ENCODE data around the gene SPO11.
A peak's percentile ranks its signal among the peaks of the same experiment; 100 is the strongest.

SPO11 gene

GRCh38 chr20:57375652-57376230 is 46.1 kb downstream of the SPO11 start:
- ATAC-seq, result no peak
- no peak for DNase-seq

GRCh38 chr20:57377350-57377749 is 47.7 kb downstream of the SPO11 start:
- DNase-seq (no peak), ATAC-seq (no peak)

GRCh38 chr20:57378107-57378506 is 48.5 kb downstream of the SPO11 start:
- no peak for DNase-seq
- ATAC-seq, result no peak

- ATAC-seq (no peak), DNase-seq (no peak)
Measured at GRCh38 chr20:57378646-57379262, 49.2 kb downstream of the SPO11 start.

GRCh38 chr20:57379263-57379647 is 49.7 kb downstream of the SPO11 start:
- ATAC-seq (no peak), DNase-seq (no peak)

- ATAC-seq, result no peak
Measured at GRCh38 chr20:57380081-57380750, 50.6 kb downstream of the SPO11 start.

GRCh38 chr20:57381596-57382503 is 52.2 kb downstream of the SPO11 start:
- ATAC-seq (peak; percentile 58), DNase-seq (peak; percentile 86)

More at GRCh38 chr20:57380081-57380750, 50.6 kb downstream of the SPO11 start:
- DNase-seq, result no peak

GRCh38 chr20:57382516-57382915 is 52.9 kb downstream of the SPO11 start:
- no peak for DNase-seq
- ATAC-seq, result no peak

GRCh38 chr20:57383447-57384347 is 54.1 kb downstream of the SPO11 start:
- DNase-seq (no peak), ATAC-seq (no peak)

GRCh38 chr20:57384486-57384885 is 54.9 kb downstream of the SPO11 start:
- DNase-seq, result no peak
- no peak for ATAC-seq

- DNase-seq (no peak), ATAC-seq (no peak)
Measured at GRCh38 chr20:57384953-57385761, 55.6 kb downstream of the SPO11 start.

- no peak for DNase-seq
- no peak for ATAC-seq
Measured at GRCh38 chr20:57385940-57386339, 56.3 kb downstream of the SPO11 start.

GRCh38 chr20:57386762-57387161 is 57.2 kb downstream of the SPO11 start:
- no peak for DNase-seq
- ATAC-seq, result no peak

GRCh38 chr20:57387463-57387862 is 57.9 kb downstream of the SPO11 start:
- ATAC-seq, result no peak
- no peak for DNase-seq

GRCh38 chr20:57387945-57388371 is 58.4 kb downstream of the SPO11 start:
- ATAC-seq (no peak), DNase-seq (no peak)

- ATAC-seq (peak; percentile 21), DNase-seq (peak; percentile 75)
Measured at GRCh38 chr20:57388953-57389694, 59.5 kb downstream of the SPO11 start.

GRCh38 chr20:57389695-57390603 is 60.3 kb downstream of the SPO11 start:
- DNase-seq, result peak; percentile 80
- peak; percentile 15 for ATAC-seq

- ATAC-seq, result peak; percentile 55
- peak; percentile 87 for DNase-seq
Measured at GRCh38 chr20:57390604-57391438, 61.2 kb downstream of the SPO11 start, which contains the start of gene RBM38. Gene RBM38 (plus strand): TSS chr20:57391396. CDS start chr20:57391582, 186 bp downstream.

Measured in stimulated activated naive CD8-positive, alpha-beta T cell treated with anti-CD3 and anti-CD28 coated beads, Interleukin-15, Interleukin-2, amounts not matched to agents 100 U/mL and 50 U/mL, for 24 hours (primary cell).